GM20000 (cell line): ENCODE data around the gene DNAJC21.

ENCODE experiments used
- DNase-seq: peaks from one replicate; pipeline ENCODE4 v3.0.0; 2012; ENCODE audit warnings: low spot score
- TF ChIP-seq, protein P1 (sequence below): IDR thresholded peaks from 2 replicates; pipeline ENCODE4 v1.5.1; 2012; ENCODE audit warnings: mild to moderate bottlenecking, control low read depth; ENCODE audit errors: extremely low read depth, missing control alignments

The DNAJC21 gene

DNA sequence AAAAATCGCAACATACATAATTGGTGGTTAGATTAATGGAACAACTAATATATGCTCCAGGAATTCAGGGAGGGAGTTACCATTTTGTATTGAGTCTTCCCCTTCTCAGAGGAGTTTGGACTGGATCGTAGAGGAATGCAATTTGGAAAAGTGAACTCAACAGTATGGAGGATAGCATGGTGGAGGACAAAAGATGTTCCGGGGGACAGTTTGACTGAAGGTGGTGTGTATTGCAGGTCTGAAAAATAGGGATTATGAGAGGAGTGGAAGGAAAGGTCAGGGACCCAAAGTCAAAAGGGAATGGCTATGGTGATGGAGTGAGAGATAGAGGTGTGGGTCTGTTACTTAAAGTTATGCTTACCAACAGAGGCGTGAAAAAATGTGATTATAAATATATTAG lies 1.5 kb downstream of the DNAJC21 start:
- TF ChIP-seq, protein P1, sequence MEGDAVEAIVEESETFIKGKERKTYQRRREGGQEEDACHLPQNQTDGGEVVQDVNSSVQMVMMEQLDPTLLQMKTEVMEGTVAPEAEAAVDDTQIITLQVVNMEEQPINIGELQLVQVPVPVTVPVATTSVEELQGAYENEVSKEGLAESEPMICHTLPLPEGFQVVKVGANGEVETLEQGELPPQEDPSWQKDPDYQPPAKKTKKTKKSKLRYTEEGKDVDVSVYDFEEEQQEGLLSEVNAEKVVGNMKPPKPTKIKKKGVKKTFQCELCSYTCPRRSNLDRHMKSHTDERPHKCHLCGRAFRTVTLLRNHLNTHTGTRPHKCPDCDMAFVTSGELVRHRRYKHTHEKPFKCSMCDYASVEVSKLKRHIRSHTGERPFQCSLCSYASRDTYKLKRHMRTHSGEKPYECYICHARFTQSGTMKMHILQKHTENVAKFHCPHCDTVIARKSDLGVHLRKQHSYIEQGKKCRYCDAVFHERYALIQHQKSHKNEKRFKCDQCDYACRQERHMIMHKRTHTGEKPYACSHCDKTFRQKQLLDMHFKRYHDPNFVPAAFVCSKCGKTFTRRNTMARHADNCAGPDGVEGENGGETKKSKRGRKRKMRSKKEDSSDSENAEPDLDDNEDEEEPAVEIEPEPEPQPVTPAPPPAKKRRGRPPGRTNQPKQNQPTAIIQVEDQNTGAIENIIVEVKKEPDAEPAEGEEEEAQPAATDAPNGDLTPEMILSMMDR: no peak
- no peak for DNase-seq

DNA sequence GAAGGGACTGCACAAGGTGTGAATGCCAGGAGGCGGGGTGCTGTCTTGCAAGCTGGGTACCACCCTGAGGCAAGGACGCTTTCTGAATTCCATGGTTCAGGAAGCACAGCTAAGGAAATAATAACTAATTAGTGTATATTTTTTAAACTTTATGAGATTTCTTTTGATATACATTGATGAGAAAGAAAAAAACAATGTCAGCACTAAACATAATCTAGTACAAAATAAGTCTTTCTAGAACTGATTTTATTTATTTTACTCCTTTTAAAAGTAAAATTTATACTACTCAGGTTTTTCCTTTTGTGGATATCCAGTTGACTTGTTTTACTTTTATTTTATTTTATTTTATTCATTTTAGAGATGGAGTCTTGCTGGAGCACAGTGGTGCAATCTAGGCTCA lies 3.6 kb downstream of the DNAJC21 start:
- TF ChIP-seq, protein P1: no peak

DNA sequence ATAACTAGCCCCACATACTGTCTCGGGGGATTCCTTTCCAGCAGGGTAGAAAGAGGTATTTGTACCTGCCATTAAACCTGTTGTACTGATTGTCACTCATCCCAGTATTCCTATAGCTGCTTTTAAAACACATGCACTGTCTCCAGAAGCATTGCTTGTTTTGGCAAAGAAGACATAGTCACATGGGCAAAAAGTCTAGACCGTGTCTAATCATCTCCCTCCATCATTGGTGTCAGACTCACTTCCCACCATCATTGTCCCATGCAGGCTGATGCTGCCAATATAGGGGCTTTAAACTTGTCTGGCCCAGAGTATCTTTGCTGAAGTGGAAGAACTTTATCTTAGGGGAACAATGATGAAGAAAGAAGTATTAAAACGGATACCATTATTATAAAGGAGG lies 12.6 kb downstream of the DNAJC21 start:
- TF ChIP-seq, protein P1: no peak

More for the DNA sequence above, 3.6 kb downstream of the DNAJC21 start:
- no peak for DNase-seq

DNA sequence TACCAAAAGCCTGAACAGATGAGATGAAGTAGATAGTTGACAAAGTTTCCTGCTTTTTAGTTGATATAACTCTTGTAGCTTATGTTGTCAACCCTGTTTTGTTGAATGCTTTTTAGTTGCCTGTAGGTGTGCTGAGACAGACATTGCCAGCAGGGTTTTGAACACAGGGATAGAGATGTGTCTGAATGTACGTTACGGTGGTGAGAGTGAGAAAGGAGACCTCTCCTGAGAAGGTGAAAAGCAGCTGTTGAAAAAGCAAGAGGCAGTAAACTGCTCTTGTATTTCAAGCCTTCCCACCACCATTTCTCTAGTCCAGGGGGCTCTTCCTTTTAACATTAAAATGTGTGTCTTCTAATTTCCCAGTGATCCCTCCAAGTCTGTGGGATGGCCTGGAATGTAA lies 14.7 kb downstream of the DNAJC21 start:
- DNase-seq: no peak
- TF ChIP-seq, protein P1: no peak

More for the DNA sequence above, 12.6 kb downstream of the DNAJC21 start:
- DNase-seq: no peak

DNA sequence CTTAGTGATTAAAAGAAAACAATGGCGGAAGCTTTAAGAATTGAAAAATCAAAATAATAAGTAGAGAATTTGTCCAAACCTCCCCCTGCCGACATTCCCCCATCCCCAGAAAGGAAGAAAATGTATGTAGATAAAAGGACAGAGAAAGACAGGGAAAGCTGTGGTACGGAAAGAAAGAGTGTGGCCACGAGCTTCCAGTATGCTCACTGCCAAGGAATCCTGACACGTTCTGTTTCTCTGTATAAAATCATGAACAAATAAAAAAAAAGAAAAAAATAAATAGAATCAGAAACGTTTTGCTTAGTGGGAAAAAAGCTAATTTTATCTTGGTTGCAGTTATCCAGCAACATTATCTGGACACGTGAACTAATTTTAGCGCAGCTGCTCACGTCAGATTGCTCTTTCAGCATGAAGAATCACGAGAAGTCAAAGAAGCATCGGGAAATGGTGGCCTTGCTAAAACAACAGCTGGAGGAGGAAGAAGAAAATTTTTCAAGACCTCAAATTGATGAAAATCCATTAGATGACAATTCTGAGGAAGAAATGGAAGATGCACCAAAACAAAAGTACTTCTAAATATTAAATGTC lies 15.2 kb downstream of the DNAJC21 start:
- TF ChIP-seq, protein P1: no peak
- no peak for DNase-seq

DNA sequence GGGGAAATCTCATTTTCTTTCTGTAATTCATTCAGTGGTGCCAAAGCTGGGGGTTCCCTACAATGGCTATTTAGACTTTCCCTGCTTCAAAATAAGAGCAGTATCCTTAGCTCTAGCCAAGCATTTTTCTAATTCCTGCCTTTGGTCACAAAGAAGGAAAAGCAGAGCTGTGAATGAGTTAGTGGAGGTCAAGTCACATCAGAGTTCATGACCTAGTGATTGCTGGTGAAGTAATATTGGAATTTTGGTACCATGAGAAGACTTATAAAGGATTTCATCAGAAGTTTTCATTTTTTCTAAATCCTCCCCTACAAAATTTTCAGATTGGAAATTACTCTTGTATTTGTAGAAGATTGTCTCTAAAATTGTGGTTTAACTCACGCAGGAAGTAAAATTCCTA lies 28.0 kb downstream of the DNAJC21 start:
- DNase-seq: no peak
- TF ChIP-seq, protein P1: no peak

DNA sequence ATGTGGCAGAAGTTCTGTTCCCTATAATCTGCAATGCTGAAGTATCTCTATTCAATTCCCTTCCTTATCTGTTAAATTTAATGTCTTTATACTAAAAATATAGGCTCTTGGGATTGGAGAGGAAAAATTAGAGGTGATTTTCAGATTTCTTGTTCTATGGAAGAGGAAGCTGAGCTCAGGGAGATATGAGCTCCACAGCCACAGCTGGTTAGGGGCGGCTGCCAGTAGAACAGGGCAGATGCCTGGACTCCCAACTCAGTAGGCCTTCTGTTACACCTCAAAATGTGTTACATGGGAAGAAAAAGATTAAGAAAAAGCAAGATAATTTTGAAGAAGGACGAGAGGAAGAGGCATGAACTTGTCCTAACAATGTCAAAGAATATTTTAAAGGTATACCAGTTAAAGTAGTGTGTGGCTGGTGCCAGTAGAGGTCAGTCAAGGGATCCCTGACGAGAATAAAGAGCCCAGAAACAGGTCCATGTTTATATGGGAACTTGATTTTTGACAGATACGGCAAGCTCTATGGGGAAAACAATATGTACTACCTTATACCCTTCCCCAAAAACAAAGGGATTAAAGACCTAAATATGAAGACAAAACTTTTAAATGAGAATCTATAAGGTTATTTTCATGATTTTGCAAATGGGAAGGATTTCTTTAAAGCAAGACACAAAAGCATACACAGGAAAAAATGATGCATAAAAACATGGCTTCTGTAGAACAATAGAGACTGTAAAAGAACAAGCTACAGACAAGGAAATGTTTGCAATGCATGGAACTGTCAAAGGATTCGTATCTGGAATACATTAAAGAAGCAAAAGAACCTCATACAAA lies 28.7 kb downstream of the DNAJC21 start:
- peak; percentile 41 for DNase-seq
- TF ChIP-seq, protein P1: peak; percentile 45
